GM19035 (cell line): ENCODE data around the gene RYK.
"Not testable (repeated sequence)": the region's sequence is repeated elsewhere in the genome, so short reads cannot be mapped to it uniquely, and the experiment has no call there.

Experiments
- ATAC-seq: cut with Tn5 transposase; IDR thresholded peaks from one replicate; pipeline ENCODE4 v1.9.1; 2021; ENCODE audit not compliant: unreplicated experiment

Gene RYK

DNA sequence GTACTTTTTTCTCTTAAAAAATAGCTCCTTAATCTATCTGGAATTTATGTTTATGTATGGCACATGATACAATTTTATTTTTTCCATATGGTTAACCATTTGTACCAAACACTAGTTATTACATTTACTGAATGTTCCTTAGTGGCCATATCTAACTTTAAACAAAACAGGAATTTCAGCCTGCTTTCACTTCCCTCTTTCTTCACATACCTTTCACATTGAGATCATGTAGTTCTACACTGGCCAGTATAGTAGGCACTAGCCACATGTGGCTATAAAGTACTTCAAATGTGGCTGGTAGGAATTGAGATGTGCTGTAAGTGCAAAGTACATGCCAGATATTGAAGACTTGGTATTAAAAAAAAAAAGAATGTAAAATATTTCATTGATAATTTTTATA is 4.7 kb upstream of the RYK start:
- ATAC-seq, result no peak

DNA sequence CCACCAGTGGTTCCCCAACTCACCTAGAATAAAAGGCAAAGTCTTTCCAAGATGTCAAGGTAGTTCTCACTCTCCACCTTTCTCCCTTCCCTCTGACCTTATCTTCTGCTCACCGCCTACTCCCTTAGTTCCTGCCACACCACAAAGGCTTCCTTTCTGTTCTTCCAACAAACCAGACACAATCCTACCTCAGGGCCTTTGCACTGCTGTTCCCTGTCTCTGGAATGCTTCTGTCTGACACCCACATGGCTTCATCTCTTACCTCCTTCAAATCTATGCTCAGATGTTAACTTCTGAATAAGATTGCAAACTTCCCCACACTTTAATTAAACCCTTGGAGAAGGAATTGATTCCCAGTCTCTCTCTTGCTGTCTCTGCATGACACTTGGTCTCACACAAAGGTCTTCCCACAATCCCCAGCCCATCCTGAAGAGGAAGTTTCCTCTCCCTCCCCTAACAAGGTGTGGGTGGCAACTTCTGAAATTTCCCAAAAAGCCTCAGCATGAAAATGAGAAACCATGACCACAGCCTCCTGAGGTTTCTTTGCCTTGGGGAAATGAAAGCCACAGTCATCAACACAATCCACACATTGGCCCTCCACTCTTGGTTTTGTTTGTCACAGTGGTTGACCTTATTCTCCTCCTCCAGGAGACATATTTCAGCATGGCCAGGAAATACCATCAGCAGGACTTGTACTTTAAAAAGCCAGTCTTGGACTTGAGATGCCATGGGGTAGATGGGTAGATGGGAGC is 3.0 kb upstream of the RYK start:
- no peak for ATAC-seq

DNA sequence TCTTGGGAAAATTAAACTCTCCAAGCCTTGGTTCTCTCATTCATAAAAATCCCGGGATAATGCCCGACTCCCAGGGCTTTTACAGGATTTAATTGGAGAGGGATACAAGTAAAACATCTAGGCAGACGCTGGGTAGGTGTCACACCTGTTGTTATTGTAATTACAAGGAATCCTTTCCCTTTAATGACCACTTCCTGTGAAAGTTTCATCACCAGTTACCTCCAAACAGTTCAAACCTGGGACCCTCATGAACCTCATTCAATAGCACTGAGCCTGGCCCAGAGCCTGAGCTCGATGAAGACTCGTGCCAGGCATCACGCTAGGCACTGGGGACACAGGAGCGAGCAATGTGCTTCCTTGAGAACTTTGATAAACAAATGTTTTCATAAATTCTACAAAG is 2.1 kb upstream of the RYK start:
- ATAC-seq, result no peak

DNA sequence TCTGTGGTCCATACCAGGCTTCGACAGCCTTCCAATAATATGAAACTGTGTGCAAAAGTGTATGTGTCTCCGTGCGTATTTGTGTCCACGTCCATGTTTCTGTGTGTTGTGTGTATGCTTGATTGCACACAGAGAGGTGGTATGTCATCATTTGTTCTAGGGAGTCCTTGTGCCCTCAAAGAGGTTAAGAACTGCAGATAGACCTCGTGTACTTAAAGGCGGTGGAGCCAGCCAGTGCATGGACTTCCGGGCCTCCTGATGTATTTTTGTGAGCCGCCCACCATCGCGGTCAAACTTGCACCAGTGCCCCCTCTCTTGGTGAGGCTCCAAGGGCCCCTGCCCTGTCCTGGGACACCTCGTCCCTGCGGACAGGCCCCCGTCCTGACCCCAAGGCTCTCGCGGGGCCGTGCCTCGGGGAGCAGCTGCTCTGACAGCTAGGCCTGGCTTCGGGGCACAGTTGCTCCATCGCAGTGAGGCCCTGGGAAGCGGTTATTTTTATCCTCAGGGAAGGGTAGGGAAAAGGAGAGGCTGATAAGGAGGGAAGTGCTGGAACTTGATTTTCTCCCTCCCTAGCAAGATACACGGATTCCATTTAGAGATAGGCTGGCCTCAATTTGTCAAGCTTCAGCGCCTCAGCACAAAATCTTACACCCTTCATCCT is 1.2 kb upstream of the RYK start:
- ATAC-seq, result no peak

DNA sequence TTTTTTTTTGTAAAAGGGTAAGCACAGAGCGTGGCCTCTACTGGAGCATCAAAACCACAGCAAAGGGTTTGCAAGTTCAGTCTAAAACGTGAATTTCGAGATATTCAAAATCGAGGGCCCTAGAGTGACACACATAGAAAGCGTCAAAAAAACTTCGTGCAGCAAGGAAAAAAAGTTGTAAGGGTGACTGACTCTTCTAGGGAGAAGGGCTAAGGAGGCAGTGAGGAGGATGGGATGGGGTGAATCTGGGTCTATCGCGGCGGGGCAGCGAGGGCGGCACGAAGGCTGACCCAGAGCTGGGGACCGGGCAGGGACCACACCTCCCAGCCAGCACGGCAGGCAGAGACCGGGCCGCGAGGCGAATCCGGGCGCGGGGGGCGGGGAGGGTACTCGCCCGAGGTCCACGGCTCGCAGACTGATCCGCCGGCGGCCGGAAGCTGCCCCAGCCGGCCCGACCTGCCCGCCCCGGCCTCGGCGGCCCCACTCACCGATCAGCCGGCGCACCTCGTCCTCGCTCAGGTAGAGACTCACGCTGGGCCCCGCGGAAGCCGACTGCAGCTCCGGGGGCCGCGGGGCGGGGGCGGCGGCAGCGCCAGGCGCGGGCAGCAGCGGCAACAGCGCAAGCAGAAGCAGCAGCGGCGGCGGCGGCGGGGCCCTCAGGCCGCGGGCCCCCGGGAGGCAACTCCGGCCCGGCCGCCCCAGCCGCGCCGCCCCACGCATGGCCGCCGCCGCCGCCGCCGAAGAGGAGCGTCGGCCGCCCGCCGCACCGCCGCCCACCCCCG is 533 bp downstream of the RYK start:
- peak; percentile 50 for ATAC-seq

DNA sequence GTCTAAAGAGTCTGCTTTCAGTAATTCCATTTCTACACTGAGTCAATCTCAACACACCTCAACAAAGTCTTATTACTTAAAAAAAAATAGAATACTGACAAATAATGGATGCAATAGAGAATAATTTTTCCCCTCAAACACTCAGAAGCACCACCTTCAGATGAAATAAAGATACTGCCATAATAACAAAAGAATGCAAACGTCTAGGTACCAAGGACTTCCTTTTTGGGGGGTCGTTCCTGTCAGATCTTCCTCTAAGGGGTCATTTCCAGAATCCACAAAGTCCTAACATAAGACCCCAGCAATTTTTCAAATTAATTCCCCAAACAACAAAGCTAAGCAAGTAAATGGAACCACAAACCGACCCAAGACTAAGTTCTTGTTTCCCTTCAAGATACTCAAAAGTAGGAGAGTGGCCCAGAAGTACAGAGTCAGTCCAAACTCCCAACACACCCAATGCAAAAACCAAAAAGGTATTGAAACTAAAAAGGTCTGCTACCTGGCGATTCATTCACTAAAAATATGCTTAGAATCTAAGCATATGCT is 1.3 kb downstream of the RYK start:
- no peak for ATAC-seq

DNA sequence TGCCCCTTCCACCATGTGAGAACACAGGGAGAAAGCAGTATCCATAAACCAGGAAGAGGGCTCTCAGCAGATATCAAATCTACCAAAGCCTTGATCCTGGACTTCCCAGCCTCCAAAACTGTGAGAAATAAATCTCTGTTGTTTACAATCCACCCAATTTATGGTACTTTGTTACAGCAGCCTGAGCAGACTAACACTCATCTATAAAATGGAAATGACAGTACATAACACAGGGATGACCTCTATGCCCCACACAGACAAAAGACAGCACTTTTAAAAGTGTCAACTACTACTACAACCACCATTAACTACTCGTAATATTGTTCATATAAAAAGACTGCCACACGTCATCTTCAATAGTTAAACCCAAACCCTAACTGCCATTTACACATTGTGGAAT is 5.7 kb downstream of the RYK start:
- no peak for ATAC-seq

DNA sequence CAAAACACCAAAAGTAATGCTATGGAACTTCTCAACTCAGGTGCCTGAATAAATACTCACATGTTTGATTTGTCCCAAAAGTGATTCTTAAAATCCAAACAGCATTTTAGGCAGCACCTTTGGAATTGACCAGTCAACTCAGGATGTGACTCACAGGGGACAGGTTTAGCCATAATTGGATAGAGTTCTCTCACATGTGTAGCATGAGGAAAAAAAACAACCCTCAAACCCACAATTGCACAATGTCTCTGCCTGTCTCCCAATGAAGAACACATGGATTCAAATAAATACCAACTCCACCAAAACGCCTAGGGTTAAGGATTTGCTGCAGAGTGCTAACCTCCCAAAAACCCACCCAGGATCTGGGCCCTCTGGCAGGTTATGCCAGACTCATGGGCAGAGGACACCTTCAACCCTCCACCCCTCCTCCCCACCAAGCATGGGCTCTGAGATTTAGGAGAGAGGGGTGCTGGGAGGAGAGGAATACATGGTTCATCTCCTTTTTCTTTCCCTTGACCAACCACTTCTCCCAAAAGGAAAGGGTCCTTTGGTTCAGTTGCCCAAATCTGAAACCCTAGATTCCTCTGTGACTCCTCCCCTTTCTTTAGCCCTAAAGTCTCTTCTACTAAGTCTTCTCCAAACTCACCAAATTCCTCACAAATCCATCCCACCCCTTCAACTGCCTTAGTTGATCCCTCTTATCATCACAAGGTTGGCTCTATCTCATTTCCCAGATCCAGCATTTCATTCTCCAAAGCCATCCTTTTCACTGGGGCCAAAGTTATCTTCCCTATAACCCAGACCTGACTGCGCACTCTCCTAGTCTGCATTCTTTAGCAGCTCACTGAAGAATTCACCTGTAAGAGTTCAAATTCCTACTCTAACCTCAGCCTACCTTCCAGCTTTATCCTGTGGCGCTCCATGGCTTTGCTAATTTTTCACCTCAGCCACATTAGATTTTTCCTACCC is 7.7 kb downstream of the RYK start:
- ATAC-seq, result no peak

DNA sequence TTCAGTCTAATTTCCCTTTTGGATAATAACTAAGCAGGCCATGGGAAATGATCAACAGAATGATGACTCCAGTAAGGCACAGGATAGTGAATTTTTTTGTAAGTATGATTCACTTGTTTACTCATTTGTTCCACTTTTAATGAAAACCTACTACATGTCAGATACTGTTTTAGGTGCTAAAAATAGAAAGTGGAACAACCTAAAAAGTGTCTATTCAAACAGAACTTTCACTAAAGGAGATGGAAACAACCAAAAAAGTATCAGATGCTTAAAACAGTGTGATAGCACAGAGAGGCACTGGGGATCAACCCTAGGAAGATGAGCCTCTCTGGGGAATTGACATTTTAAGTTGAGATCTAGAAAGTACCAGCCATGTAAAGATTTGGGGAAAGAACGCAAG is 11.1 kb downstream of the RYK start:
- no peak for ATAC-seq

DNA sequence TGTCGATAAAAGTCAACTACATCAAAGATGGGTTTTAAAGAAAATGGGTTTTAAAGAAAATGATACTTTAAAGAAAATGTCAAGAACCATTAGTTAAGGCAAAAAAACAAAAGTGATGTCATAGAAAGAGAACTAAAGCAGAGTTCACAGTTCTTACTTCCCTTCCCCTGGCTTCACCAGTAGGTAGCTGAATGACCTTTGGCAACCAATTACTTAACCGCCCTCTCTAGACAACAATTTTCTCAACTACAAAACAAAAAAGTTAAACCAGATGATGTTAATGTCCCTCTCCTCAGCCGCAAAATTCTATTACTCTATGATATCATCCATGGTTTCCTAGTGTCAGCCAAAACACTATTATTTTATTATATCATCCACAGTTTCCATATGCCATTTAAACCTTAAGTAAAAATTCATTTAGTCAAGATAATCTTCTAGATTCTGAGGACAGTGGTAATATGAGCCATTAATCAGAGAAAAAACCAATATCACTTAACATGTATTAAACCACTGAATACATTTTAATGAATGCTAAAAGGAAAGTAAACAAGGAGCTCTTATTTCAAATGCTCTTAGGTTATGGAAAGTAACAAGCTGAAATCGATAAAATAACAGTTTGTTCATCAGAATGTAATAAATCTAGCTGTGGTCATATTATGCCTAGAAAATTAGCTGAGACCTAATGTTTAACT is 13.1 kb downstream of the RYK start:
- no peak for ATAC-seq

DNA sequence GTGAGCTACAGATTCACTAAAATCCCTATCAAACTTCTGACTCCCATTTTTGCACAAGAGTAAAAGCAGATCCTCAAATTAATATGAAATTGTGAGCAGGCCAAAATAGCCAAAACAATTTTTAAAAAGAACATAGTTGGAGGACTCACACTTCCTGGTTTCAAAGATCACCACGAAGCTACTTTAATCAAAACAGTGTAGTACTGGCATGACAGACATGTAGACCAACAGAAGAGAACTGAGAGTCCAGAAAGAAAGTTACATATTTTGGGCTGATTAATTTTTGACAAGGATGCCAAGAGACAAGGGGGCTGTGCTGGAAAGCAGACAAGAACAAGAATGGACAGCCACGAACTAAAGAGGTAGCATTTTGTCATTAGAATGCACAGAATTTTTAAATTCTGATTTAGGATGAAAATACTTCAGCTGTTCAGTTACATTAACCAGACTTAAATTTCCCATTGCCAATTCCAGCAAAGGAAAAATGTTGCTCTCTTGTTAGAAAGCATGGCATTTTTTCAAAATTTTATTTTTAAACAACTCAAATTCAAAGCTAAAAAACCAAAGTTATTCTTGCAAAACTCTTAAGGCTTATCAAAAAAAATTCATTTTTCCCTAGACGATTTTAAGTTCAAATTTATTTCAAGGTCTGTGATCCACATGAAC is 14.0 kb downstream of the RYK start:
- ATAC-seq, result peak; percentile 52

DNA sequence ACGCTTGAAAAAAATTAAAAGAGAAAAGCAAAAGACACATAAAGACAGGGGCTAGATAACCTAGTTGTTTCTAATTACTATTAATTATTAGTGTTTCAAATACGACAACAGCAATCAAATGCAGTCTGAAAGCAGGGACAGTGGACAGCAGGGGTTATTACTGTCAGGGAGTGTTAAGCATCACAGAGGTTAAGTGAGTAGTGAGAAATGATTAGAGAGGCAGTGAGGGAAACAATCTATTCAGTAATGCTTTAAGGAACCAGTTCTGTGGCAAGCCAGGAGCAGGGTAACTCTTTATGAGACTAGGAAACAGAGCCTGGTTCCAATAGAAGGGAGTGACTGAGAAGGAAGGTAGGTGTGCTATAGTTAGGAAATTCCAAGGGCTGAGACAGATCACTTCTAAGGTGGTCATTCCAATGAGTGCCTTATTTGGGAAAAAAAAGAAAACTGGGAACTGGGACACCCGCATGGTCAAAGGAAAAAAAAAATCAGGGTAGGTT is 15.0 kb downstream of the RYK start:
- ATAC-seq, result no peak

DNA sequence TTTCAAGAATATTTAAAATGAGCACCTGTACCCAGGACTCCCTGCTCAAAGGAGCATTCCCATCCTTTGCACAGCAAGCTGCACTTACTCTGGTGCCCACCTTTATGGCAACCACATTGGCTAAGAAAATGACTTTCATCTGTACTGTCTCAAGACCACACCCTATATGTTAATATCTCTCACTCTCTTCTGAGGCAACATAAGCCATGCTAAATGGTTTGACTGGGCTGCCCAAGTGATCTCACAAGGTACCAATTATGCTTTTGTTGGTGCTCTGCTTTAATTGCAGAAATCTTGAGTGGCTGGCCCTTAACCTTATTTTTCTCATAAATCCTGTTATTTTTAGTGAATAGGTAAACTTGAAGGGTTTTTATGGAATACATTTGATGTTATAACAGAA is 17.7 kb downstream of the RYK start:
- no peak for ATAC-seq

DNA sequence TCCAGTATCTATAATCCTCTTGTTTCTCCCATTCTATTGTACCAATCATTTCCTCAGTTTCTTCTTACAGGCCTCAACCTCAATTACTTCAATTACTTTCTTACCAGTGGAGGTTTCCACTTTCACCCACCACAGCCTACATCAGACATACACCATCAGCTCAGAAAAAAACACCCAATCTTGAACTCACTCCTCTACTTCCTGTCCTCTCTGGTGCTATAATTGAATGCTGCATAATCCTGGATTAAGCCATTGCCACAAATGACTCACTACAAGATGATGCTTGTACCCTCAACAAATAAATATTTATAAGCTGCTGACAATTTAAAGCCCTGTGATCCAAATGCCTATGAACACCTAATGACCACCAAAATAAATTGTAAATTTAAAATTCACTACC is 18.5 kb downstream of the RYK start:
- no peak for ATAC-seq

DNA sequence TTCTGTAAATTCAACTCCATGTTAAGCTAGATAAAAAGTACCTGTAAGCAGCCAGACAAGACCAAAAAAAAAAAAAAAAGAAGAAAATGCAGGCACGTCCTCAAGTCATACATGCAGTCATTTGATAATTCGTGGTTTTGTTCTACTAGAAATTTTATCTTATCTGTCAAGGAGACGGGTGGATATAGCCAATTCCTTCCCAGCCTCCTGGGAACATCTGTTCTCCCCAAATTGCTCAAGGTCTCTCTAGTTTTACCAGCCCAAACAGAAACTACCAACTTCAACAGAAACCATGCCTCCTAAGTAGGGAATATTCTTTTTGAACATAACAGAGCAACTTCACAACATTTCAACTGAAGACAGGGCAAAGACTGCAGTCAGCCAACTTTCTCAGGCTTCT is 19.5 kb downstream of the RYK start:
- ATAC-seq, result no peak

DNA sequence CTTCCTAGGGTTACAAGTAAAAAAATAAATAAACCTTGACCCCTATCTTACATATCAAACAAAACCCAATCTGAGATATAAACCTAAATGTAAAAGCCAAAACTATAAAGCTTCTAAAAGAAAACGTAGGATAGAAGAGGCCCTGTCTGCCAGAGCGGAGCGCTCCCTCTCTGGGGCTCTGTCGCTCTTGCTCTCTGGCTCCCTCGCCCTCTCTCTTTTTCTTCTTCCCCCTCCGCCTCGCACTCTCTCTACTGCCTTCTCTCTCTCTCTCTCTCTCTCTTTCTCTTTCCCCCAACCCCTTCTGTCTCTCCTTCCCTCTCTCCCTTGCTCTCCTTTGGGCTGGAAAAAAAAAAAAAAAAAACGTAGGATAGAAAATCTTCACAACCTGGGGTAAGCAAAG is 21.6 kb downstream of the RYK start:
- no peak for ATAC-seq

DNA sequence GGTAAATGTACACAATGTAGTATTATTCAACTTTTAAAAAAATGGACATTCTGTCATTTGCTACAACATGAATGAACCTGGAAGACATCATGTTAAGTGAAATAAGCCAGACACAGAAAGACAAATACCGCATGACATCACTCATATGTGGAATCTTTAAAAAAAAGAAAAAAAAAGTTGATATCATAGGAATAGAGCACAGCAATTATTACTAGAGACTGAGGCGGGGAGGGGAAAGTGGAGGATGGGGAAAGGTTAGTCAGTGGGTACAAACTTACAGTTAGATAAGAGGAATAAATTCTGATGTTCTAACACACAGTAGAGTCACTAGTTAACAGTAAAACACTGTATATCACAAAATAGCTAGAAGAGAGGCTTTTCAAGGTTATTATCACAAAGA is 22.2 kb downstream of the RYK start:
- ATAC-seq, result no peak

DNA sequence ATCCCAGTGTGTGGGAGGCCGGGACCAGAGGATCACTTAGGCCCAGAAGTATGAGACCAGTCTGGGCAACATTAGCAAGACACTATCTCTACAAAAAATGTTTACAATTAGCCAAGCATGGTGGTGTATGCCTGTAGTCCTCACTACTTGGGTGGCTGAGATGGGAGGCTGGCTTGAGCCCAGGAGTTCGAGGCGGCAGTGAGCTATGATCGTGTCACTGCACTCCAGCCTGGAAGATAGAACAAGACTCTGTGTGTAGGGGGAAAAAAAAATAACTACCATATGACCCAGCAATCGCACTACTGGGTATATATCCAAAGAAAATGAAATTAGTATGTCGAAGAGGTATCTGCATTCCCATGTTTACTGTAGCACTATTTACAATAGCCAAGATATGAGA is 22.6 kb downstream of the RYK start:
- ATAC-seq, result no peak

DNA sequence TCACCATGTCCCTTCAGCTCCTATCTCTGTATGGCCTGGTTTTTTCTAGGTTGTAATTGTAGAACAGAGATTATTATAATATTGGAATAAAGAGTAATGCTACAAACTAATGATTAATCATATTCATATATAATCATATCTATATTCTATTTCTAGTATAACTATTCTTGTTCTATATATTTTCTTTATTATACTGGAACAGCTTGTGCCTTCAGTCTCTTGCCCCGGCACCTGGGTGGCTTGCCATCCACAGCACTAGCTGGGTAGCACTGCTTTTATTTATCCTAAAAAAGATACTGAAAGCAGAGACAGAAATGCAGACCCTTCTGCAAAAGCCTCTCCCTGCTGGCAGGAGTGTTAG is 25.9 kb downstream of the RYK start:
- not testable (repeated sequence) for ATAC-seq
